BE2C (cell line): Measurements from ENCODE around the gene CYFIP2.

Experiments used
- DNase-seq: peaks from one replicate; pipeline ENCODE4 v3.0.0-alpha.2; 2020
- H3K27me3 ChIP-seq: fragments of 250-450 bp; sonication (Bioruptor Pico); 2 replicates; pipeline ENCODE4 v1.5.1; 2020; ENCODE audit warnings: mild to moderate bottlenecking
- H3K36me3 ChIP-seq: fragments of 250-450 bp; sonication (Bioruptor Pico); 2 replicates; pipeline ENCODE4 v1.5.1; 2020; ENCODE audit warnings: mild to moderate bottlenecking
- H3K4me1 ChIP-seq: fragments of 250-450 bp; sonication (Bioruptor Pico); 2 replicates; pipeline ENCODE4 v1.5.1; 2020
- H3K4me3 ChIP-seq: 2 replicates; pipeline ENCODE4 v1.5.1; 2011; ENCODE audit warnings: low read depth, low read length
- H3K9me3 ChIP-seq: fragments of 250-450 bp; sonication (Bioruptor Pico); 2 replicates; pipeline ENCODE4 v1.5.1; 2020
- TF ChIP-seq, protein P1 (sequence below): IDR thresholded peaks from 2 replicates; pipeline ENCODE4 v1.5.1; 2012; ENCODE audit warnings: mild to moderate bottlenecking, low read depth, low read length

The CYFIP2 gene

DNA sequence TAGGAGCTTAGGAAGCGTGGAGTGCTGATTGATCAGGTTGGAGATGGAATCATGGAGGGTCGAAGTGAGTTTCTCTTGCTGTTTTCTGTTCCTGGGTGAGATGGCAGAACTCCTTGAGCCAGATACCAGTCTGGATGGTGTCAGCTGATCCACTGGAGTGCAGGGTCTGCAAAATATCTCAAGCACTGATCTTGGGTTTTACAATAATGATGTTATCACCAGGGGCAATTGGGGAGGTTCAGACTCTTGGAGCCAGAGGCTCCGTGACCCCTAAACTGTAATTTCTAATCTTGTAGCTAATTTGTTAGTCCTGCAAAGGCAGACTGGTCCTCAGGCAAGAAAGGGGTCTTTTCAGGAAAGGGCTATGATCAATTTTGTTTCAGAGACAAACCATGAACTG, 114.1 kb downstream of the CYFIP2 start:
- H3K9me3 ChIP-seq: no peaks in the 10 kb centered on the region
- no peak overlapping the region for H3K4me3 ChIP-seq
- no peaks in the 10 kb centered on the region for H3K4me1 ChIP-seq
- no peaks in the 10 kb centered on the region for H3K27me3 ChIP-seq
- DNase-seq: no peak
- no peaks in the 10 kb centered on the region for H3K36me3 ChIP-seq
- TF ChIP-seq, protein P1, sequence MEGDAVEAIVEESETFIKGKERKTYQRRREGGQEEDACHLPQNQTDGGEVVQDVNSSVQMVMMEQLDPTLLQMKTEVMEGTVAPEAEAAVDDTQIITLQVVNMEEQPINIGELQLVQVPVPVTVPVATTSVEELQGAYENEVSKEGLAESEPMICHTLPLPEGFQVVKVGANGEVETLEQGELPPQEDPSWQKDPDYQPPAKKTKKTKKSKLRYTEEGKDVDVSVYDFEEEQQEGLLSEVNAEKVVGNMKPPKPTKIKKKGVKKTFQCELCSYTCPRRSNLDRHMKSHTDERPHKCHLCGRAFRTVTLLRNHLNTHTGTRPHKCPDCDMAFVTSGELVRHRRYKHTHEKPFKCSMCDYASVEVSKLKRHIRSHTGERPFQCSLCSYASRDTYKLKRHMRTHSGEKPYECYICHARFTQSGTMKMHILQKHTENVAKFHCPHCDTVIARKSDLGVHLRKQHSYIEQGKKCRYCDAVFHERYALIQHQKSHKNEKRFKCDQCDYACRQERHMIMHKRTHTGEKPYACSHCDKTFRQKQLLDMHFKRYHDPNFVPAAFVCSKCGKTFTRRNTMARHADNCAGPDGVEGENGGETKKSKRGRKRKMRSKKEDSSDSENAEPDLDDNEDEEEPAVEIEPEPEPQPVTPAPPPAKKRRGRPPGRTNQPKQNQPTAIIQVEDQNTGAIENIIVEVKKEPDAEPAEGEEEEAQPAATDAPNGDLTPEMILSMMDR: no peak

GRCh38 chr5:157381746-157382145, 115.8 kb downstream of the CYFIP2 start:
- Histone ChIP-seq H3K27me3 (no peaks in the 10 kb centered on the region), H3K9me3 (no peaks in the 10 kb centered on the region), H3K4me1 (no peaks in the 10 kb centered on the region), H3K4me3 (no peak overlapping the region), H3K36me3 (no peaks in the 10 kb centered on the region)
- TF ChIP-seq, protein P1: no peak
- no peak for DNase-seq

DNA sequence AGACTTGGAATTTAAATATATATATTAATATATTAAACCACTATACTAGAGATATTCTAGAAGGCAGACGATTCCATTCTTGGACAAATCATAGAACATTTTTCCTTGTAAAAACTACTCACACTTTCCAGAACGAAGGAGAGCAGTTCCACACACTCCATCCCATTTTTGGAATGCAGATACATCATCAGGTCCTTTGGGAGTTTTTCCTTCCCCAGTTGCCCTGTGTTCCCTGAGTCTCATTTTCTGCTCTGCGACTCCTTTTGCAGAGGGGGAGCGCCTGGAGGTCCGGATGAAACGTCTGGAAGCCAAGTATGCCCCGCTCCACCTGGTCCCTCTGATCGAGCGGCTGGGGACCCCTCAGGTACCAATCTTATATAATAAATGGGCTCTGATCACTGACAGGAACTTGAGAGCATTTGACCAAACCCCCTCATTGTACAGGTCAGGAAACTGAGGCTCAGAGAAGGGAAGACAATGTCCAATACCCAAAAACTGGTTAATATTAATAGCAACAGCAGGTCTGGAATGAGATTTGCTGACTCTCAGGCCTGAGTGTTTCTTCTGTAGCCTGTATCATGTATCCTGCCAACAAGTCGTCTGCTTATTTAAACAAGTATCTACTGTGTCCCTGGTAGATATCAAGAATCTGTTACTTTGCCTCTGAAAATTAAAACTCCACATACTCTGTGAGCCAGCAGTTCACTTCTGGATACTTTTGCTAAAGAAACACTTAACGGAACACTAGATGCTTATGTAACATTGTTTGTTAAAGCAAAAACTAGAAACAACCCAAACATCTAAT, 117.3 kb downstream of the CYFIP2 start:
- DNase-seq: no peak
- Histone ChIP-seq H3K4me3 (no peak overlapping the region), H3K4me1 (peaks cover 7% of the 10 kb centered on the region), H3K27me3 (no peaks in the 10 kb centered on the region), H3K36me3 (no peaks in the 10 kb centered on the region), H3K9me3 (no peaks in the 10 kb centered on the region)
- TF ChIP-seq, protein P1: no peak

GRCh38 chr5:157384971-157385709, 119.2 kb downstream of the CYFIP2 start:
- Histone ChIP-seq H3K4me3 (no peak overlapping the region), H3K27me3 (no peaks in the 10 kb centered on the region), H3K4me1 (peaks cover 7% of the 10 kb centered on the region), H3K36me3 (no peaks in the 10 kb centered on the region), H3K9me3 (no peaks in the 10 kb centered on the region)
- DNase-seq: peak; percentile 51
- TF ChIP-seq, protein P1: no peak

GRCh38 chr5:157387041-157387563, 121.2 kb downstream of the CYFIP2 start:
- Histone ChIP-seq H3K4me1 (peaks cover 7% of the 10 kb centered on the region), H3K9me3 (no peaks in the 10 kb centered on the region), H3K27me3 (no peaks in the 10 kb centered on the region), H3K36me3 (no peaks in the 10 kb centered on the region), H3K4me3 (no peak overlapping the region)
- no peak for DNase-seq
- TF ChIP-seq, protein P1: no peak

GRCh38 chr5:157387683-157388093, 121.8 kb downstream of the CYFIP2 start:
- no peak for DNase-seq
- Histone ChIP-seq H3K4me3 (no peak overlapping the region), H3K9me3 (no peaks in the 10 kb centered on the region), H3K27me3 (no peaks in the 10 kb centered on the region), H3K4me1 (peaks cover 7% of the 10 kb centered on the region), H3K36me3 (no peaks in the 10 kb centered on the region)
- TF ChIP-seq, protein P1: no peak
